HG02884 (cell line): Measurements from ENCODE around the gene MRPS9.
A peak's percentile ranks its signal among the peaks of the same experiment; 100 is the strongest.

Experiments
- ATAC-seq: cut with Tn5 transposase; IDR thresholded peaks from one replicate; pipeline ENCODE4 v1.9.1; 2021; ENCODE audit warnings: mild to moderate bottlenecking, moderate library complexity; ENCODE audit not compliant: unreplicated experiment

Gene MRPS9

GRCh38 chr2:105118960-105119359 is 81.1 kb downstream of the MRPS9 start:
- ATAC-seq, result peak; percentile 56

- no peak for ATAC-seq
Observed at GRCh38 chr2:105121434-105121833, 83.6 kb downstream of the MRPS9 start.

- ATAC-seq, result no peak
Observed at GRCh38 chr2:105125428-105125827, 87.6 kb downstream of the MRPS9 start.

- no peak for ATAC-seq
Observed at GRCh38 chr2:105125920-105126319, 88.1 kb downstream of the MRPS9 start.

- no peak for ATAC-seq
Observed at GRCh38 chr2:105126336-105126735, 88.5 kb downstream of the MRPS9 start.

- no peak for ATAC-seq
Observed at GRCh38 chr2:105127289-105127915, 89.5 kb downstream of the MRPS9 start.

- peak; percentile 92 for ATAC-seq
Observed at GRCh38 chr2:105129722-105130232, 91.9 kb downstream of the MRPS9 start.

GRCh38 chr2:105130546-105130945 is 92.7 kb downstream of the MRPS9 start:
- no peak for ATAC-seq

- ATAC-seq, result no peak
Observed at GRCh38 chr2:105134081-105134480, 96.2 kb downstream of the MRPS9 start.

GRCh38 chr2:105135436-105135835 is 97.6 kb downstream of the MRPS9 start:
- no peak for ATAC-seq

- no peak for ATAC-seq
Observed at GRCh38 chr2:105136394-105136793, 98.5 kb downstream of the MRPS9 start.

GRCh38 chr2:105138643-105139042 is 100.8 kb downstream of the MRPS9 start:
- ATAC-seq, result no peak

- no peak for ATAC-seq
Observed at GRCh38 chr2:105139556-105140239, 101.8 kb downstream of the MRPS9 start.

- no peak for ATAC-seq
Observed at GRCh38 chr2:105140240-105140568, 102.3 kb downstream of the MRPS9 start.

GRCh38 chr2:105141099-105141614 is 103.3 kb downstream of the MRPS9 start:
- no peak for ATAC-seq

GRCh38 chr2:105142239-105142638 is 104.4 kb downstream of the MRPS9 start:
- no peak for ATAC-seq

GRCh38 chr2:105143094-105143466 is 105.2 kb downstream of the MRPS9 start:
- ATAC-seq, result no peak

GRCh38 chr2:105143467-105144151 is 105.7 kb downstream of the MRPS9 start:
- ATAC-seq, result peak; percentile 65

GRCh38 chr2:105144152-105144940 is 106.5 kb downstream of the MRPS9 start:
- peak; percentile 20 for ATAC-seq

- peak; percentile 63 for ATAC-seq
Observed at GRCh38 chr2:105144941-105145300, 107.1 kb downstream of the MRPS9 start.

- ATAC-seq, result no peak
Observed at GRCh38 chr2:105149272-105149671, 111.4 kb downstream of the MRPS9 start.
